GM12878 (cell line): ENCODE results near the gene SERTAD2. TPM values are rescaled to one million over a fixed set of nuclear protein-coding genes. Genes with fewer than 3 reads are reported as not detected.

ENCODE experiments used
- ATAC-seq: fragments of 200-7000 bp; cut with Tn5 transposase; 3 replicates; pipeline ENCODE4 v1.9.1; 2020; ENCODE audit warnings: mild to moderate bottlenecking, moderate library complexity
- BruUV-seq: library from RNA; stranded (reverse); fragments of 400-500 nt; replicated peaks from 2 replicates; lab custom pipeline; 2021; lab: Mats Ljungman, UMichigan
- CTCF ChIA-PET: fragments of 300-600 bp; sonication (Branson Sonifier 250); formaldehyde crosslinking; extraction: SDS; loops from one replicate; lab custom pipeline; 2021; ENCODE audit warnings: inconsistent platforms; lab: Yijun Ruan, JAX
- POLR2A ChIA-PET: fragments of 350-600 bp; formaldehyde crosslinking; extraction: SDS; loops from one replicate; lab custom pipeline; 2021; ENCODE audit warnings: inconsistent platforms; lab: Charles Lee
- RAD21 ChIA-PET: fragments of 300-600 bp; sonication (Branson Sonifier 250); formaldehyde crosslinking; loops from one replicate; lab custom pipeline; 2023; ENCODE audit warnings: antibody characterized with exemption; ENCODE audit not compliant: unreplicated experiment; lab: Charles Lee
- SMC1A ChIA-PET: fragments of 300-600 bp; sonication (Branson Sonifier 250); formaldehyde crosslinking; loops from one replicate; lab custom pipeline; 2023; ENCODE audit not compliant: unreplicated experiment, uncharacterized antibody; lab: Charles Lee
- DNase-seq: peaks from one replicate; pipeline ENCODE4 v3.0.0-alpha.2; 2011; ENCODE audit warnings: low read depth, low spot score
- FAIRE-seq: peaks from 3 replicates; lab custom pipeline; 2011; peaks lifted over from hg19 to GRCh38; lab: Jason Lieb, UNC
- H2AFZ ChIP-seq: 2 replicates; pipeline ENCODE4 v1.6.0; 2011; ENCODE audit warnings: low read depth, low read length, control low read depth; ENCODE audit not compliant: control insufficient read depth
- H3K27ac ChIP-seq: 2 replicates; pipeline ENCODE4 v1.5.1; 2011; ENCODE audit warnings: control low read depth; ENCODE audit not compliant: control insufficient read depth, insufficient read depth
- H3K27me3 ChIP-seq, 2 experiments: replicated peaks in 1 of 2; 2 replicates each; pipeline versions ENCODE4 v1.6.0 to v1.6.1; 2011; ENCODE audit warnings: low read length in 1 of 2; ENCODE audit not compliant: control insufficient read depth in 2 of 2, insufficient read depth in 2 of 2
- H3K36me3 ChIP-seq, 2 experiments: 2 replicates each; pipeline ENCODE4 v1.5.1; 2011; ENCODE audit warnings: low read length in 1 of 2; ENCODE audit not compliant: control insufficient read depth in 2 of 2, insufficient read depth in 2 of 2
- H3K4me1 ChIP-seq: 2 replicates; pipeline ENCODE4 v1.6.1; 2011; ENCODE audit warnings: mild to moderate bottlenecking, low read length, moderate library complexity, mixed read lengths; ENCODE audit not compliant: control insufficient read depth, insufficient read depth
- H3K4me2 ChIP-seq: 2 replicates; pipeline ENCODE4 v1.6.0; 2011; ENCODE audit warnings: control low read depth; ENCODE audit not compliant: control insufficient read depth, insufficient read depth
- H3K4me3 ChIP-seq: fragments of 200-600 bp; sonication (generic); 2 replicates; pipeline ENCODE4 v1.5.1; 2016
- H3K79me2 ChIP-seq: 2 replicates; pipeline ENCODE4 v1.6.0; 2011; ENCODE audit warnings: low read length; ENCODE audit not compliant: control insufficient read depth, insufficient read depth
- H3K9ac ChIP-seq: 2 replicates; pipeline ENCODE4 v1.8.0; 2011; ENCODE audit warnings: low read length, control low read depth, mixed read lengths; ENCODE audit not compliant: control insufficient read depth, insufficient read depth
- H3K9me3 ChIP-seq: replicated peaks from 3 replicates; pipeline ENCODE4 v1.5.1; 2011; ENCODE audit warnings: mild to moderate bottlenecking, low read length; ENCODE audit not compliant: control insufficient read depth, insufficient read depth
- H4K20me1 ChIP-seq: 2 replicates; pipeline ENCODE4 v1.6.0; 2011; ENCODE audit not compliant: control insufficient read depth, insufficient read depth
- BACH1 ChIP-seq: fragments of 450-650 bp; IDR thresholded peaks from 2 replicates; pipeline ENCODE4 v1.6.1; 2017; ENCODE audit warnings: mild to moderate bottlenecking, borderline replicate concordance
- BHLHE40 ChIP-seq, 2 experiments: fragments of 450-650 bp in 1 of 2; IDR thresholded peaks; 2 replicates each; pipeline ENCODE4 v1.6.1; 2011 to 2017; ENCODE audit warnings: low read depth in 2 of 2, borderline replicate concordance in 1 of 2, improper control_type of control experiment in 1 of 2, low read length in 1 of 2, mild to moderate bottlenecking in 1 of 2
- CBX3 ChIP-seq: fragments of 200-600 bp; sonication (generic); IDR thresholded peaks from 2 replicates; pipeline ENCODE4 v1.6.1; 2016; ENCODE audit warnings: low read depth, borderline replicate concordance
- GATAD2B ChIP-seq: fragments of 450-650 bp; conservative IDR thresholded peaks from 2 replicates; pipeline ENCODE4 v1.6.1; 2017; ENCODE audit warnings: low read depth, mild to moderate bottlenecking, moderate library complexity
- IKZF2 ChIP-seq, 2 experiments: fragments of 450-650 bp; IDR thresholded peaks; 2 replicates each; pipeline ENCODE4 v1.6.1; 2017; ENCODE audit warnings: mild to moderate bottlenecking in 2 of 2, moderate library complexity in 2 of 2
- KLF5 ChIP-seq: fragments of 450-650 bp; IDR thresholded peaks from 2 replicates; pipeline ENCODE4 v1.6.1; 2014; ENCODE audit warnings: mild to moderate bottlenecking; ENCODE audit not compliant: partially characterized antibody
- MEF2B ChIP-seq: fragments of 450-650 bp; IDR thresholded peaks from 2 replicates; pipeline ENCODE4 v1.6.1; 2018; ENCODE audit warnings: mild to moderate bottlenecking, moderate library complexity; ENCODE audit not compliant: partially characterized antibody, poor library complexity, severe bottlenecking
- MXI1 ChIP-seq: fragments of 150-350 bp; IDR thresholded peaks from 2 replicates; pipeline ENCODE4 v1.6.1; 2011; ENCODE audit warnings: low read depth, mild to moderate bottlenecking, inconsistent platforms, low read length, improper control_type of control experiment
- NFYB ChIP-seq: IDR thresholded peaks from 2 replicates; pipeline ENCODE4 v1.6.1; 2011; ENCODE audit warnings: low read depth, mild to moderate bottlenecking, low read length, improper control_type of control experiment, moderate library complexity; ENCODE audit not compliant: insufficient read depth
- PBX3 ChIP-seq: IDR thresholded peaks from 2 replicates; pipeline ENCODE4 v1.6.1; 2011; ENCODE audit warnings: mild to moderate bottlenecking, low read depth, low read length, moderate library complexity; ENCODE audit not compliant: insufficient replicate concordance
- PML ChIP-seq: IDR thresholded peaks from 2 replicates; pipeline ENCODE4 v1.6.1; 2012; ENCODE audit warnings: low read length, inconsistent platforms
- POLR2A ChIP-seq: IDR thresholded peaks from 2 replicates; pipeline ENCODE4 v1.6.1; 2011; ENCODE audit warnings: low read depth, mild to moderate bottlenecking, low read length
- POLR2AphosphoS2 ChIP-seq: IDR thresholded peaks from 2 replicates; pipeline ENCODE4 v1.6.1; 2011; ENCODE audit warnings: low read depth, mild to moderate bottlenecking, low read length, improper control_type of control experiment, moderate library complexity
- RAD21 ChIP-seq: IDR thresholded peaks from 2 replicates; pipeline ENCODE4 v1.6.1; 2011; ENCODE audit warnings: mild to moderate bottlenecking, low read depth, low read length, moderate library complexity; ENCODE audit not compliant: insufficient read depth
- SRF ChIP-seq, 2 experiments: IDR thresholded peaks; 2 replicates each; pipeline ENCODE4 v1.6.1; 2011; ENCODE audit warnings: low read depth in 2 of 2, low read length in 2 of 2, mild to moderate bottlenecking in 1 of 2, moderate library complexity in 1 of 2
- TAF1 ChIP-seq: IDR thresholded peaks from 2 replicates; pipeline ENCODE4 v1.6.1; 2011; ENCODE audit warnings: mild to moderate bottlenecking, low read depth, low read length, borderline replicate concordance
- ZNF24 ChIP-seq: fragments of 450-650 bp; IDR thresholded peaks from 2 replicates; pipeline ENCODE4 v1.6.1; 2017; ENCODE audit warnings: antibody characterized with exemption, mild to moderate bottlenecking
- ZNF592 ChIP-seq: fragments of 450-650 bp; IDR thresholded peaks from 2 replicates; pipeline ENCODE4 v1.6.1; 2017; ENCODE audit warnings: mild to moderate bottlenecking, moderate library complexity
- WGBS: methylation state at CpG from one replicate; pipeline ENCODE4 v1.1.6; 2016; ENCODE audit warnings: low lambda C conversion rate; ENCODE audit not compliant: insufficient replicate concordance, insufficient coverage; ENCODE audit errors: missing lambda C conversion rate; 5-methylcytosine and 5-hydroxymethylcytosine counted together
- in situ Hi-C: fragments of 300-500 bp; cut with MboI; formaldehyde crosslinking; loops from 9 replicates; pipeline ENCODE4 v1.14.3; 2018; ENCODE audit warnings: mixed read lengths
- intact Hi-C: fragments of 100-400 bp; cut with micrococcal nuclease; formaldehyde crosslinking; loops from one replicate; pipeline ENCODE4 v1.14.2; 2022; ENCODE audit not compliant: unreplicated experiment
- polyA plus RNA-seq, 11 experiments: library from polyadenylated mRNA; depleted of rRNA in 4 of 11; unstranded in 6 of 11; stranded (reverse) in 5 of 11; fragments of >200 nt; fragmentation: Nextera tagmentation in 4 of 11; fragmentation: Illumina TruSeq in 1 of 11; extraction: Ambion mirVana in 4 of 11; extraction: Trizol in 1 of 11; gene quantifications; 1 replicate in 1 of 11; 2 replicates in 10 of 11; pipeline versions ENCODE4 v1.2.1 to v1.2.3, GENCODE V29; 2011 to 2016; ENCODE audit warnings: inconsistent platforms in 2 of 11, missing spikeins in 2 of 11, low read depth in 1 of 11
- total RNA-seq, 4 experiments: library from RNA; depleted of rRNA in 3 of 4; stranded (reverse); fragments of >200 nt in 3 of 4; fragmentation: Illumina TruSeq in 1 of 4; extraction: Trizol in 1 of 4; gene quantifications; 2 replicates each; pipeline versions ENCODE4 v1.2.1 to v1.2.3, GENCODE V29; 2013 to 2021

SERTAD2 gene
- total and polyA plus RNA-seq, 10 of the 15 experiments (the other 5 are each of a cell fraction or from before 2014, with no cell fraction given): 7.9 to 28.7 (median 20.1) TPM

- H2AFZ ChIP-seq: peak overlapping the region; percentile 59
- no peaks in the 10 kb centered on the region for H3K27me3 ChIP-seq
- ChIA-PET SMC1A (interaction anchor here (0.6 to 33.0 kb wide), 24 partner anchors 9 to 402 kb away, joined by 3 to 945 read pairs (median 6); partner anchors contain the start of gene CEP68), POLR2A (interaction anchor here (0.6 to 11.4 kb wide), 27 partner anchors 10 to 290 kb away, joined by 3 to 195 read pairs (median 8); partner anchors contain the start of gene AFTPH), CTCF (interaction anchor here (0.6 to 14.2 kb wide), 22 partner anchors 10 to 617 kb away, joined by 3 to 154 read pairs (median 5); partner anchors contain the start of gene AFTPH), RAD21 (interaction anchor here (0.6 to 15.4 kb wide), 31 partner anchors 9 to 450 kb away, joined by 3 to 514 read pairs (median 7); partner anchors contain the start of gene AFTPH)
- peak overlapping the region; percentile 79 for H3K4me2 ChIP-seq
- BruUV-seq: TSS peak; percentile 80
- peak overlapping the region; percentile 78 for H3K9ac ChIP-seq
- ATAC-seq (peak; percentile 29), FAIRE-seq (no peak), DNase-seq (no peak)
- no peaks in the 10 kb centered on the region for H3K36me3 ChIP-seq
- intact Hi-C loops (loop anchor here (5.0 kb wide), 2 partner anchors 263 to 333 kb away; partner anchors contain the start of gene SLC1A4), in situ Hi-C loops (no loop called here)
- H3K4me1 ChIP-seq: peaks cover 52% of the 10 kb centered on the region
- WGBS: under 1% methylated on average over 55 of the region's 70 CpGs
- H3K9me3 ChIP-seq: no peaks in the 10 kb centered on the region
- peaks cover 75% of the 10 kb centered on the region for H3K79me2 ChIP-seq
- H3K27ac ChIP-seq: peak overlapping the region; percentile 81
- H4K20me1 ChIP-seq: 0 out of 2 replicates have a peak, but pooled peaks cover 4% of the 10 kb centered on the region
- peak overlapping the region; percentile 83 for H3K4me3 ChIP-seq
- peak; percentile 38; the same call in 1 of the 2 replicates for TF ChIP-seq POLR2AphosphoS2
- TF ChIP-seq PBX3: no peak
- TF ChIP-seq KLF5: peak; percentile 25
- no peak for TF ChIP-seq SRF (IDR thresholded peaks at IDR 0.05; ENCODE audit: low read depth in 2 of 2, low read length in 2 of 2)
- peak; percentile 81; the same call in 1 of the 2 replicates for TF ChIP-seq GATAD2B
- no peak for TF ChIP-seq ZNF24
- TF ChIP-seq MEF2B: no peak
- no peak; a peak in 1 of 4 replicates for TF ChIP-seq IKZF2 (IDR thresholded peaks at IDR 0.05)
- TF ChIP-seq CBX3: no peak
- TF ChIP-seq RAD21: no peak
- no peak for TF ChIP-seq PML
- no peak; the same call in 1 of the 2 replicates for TF ChIP-seq TAF1
- TF ChIP-seq POLR2A: peak; percentile 78
- no peak for TF ChIP-seq NFYB
- no peak for TF ChIP-seq ZNF592
- TF ChIP-seq BHLHE40 (IDR thresholded peaks at IDR 0.05; ENCODE audit: borderline replicate concordance in 1 of 2, low read depth in 2 of 2, low read length in 1 of 2): peak; percentile 54 to 55; a peak in 3 of 4 replicates
- TF ChIP-seq BACH1: 0 out of 2 replicates have a peak, but pooled peaks have one; percentile 46
- TF ChIP-seq MXI1: 0 out of 2 replicates have a peak, but pooled peaks have one; percentile 5
These were observed 524 bp upstream of the SERTAD2 start for GRCh38 chr2:64654063-64654811.
